Measurements from ENCODE around the gene KCNJ6.

GRCh38 chr21:37833301-37833700 is 83.0 kb downstream of the KCNJ6 start:
- TF ChIP-seq CTCF (conservative IDR thresholded peaks at IDR 0.05; ENCODE audit: low read length) = no peak
- no peak for TF ChIP-seq EZH2phosphoT487 (IDR thresholded peaks at IDR 0.05; ENCODE audit: borderline replicate concordance, low read depth, low read length)
